Measurements from ENCODE around the gene GRK2.

- TF ChIP-seq CTCF (IDR thresholded peaks at IDR 0.05 in 8 of 11, conservative IDR thresholded peaks at IDR 0.05 in 3 of 11) (no peak), POLR2A (IDR thresholded peaks at IDR 0.05) (no peak), POLR2AphosphoS5 (IDR thresholded peaks at IDR 0.05) (no peak)
These were observed 57.3 kb downstream of the GRK2 start for GRCh38 chr11:67323526-67323925.

Measured in spleen (tissue), 7 donors.